CD4-positive, alpha-beta T cell treated with Interleukin-4 for 4 hours (primary cell): ENCODE data around the gene CLSTN1.

Experiments used
- DNase-seq: peaks from one replicate; pipeline ENCODE4 v3.0.0-alpha.2; 2020

Gene CLSTN1

GRCh38 chr1:9823943-9824701 lies at the start of gene CLSTN1:
CLSTN1 (minus strand) TSS chr1:9823965; CDS start chr1:9823733, 232 bp downstream.
- peak; percentile 92 for DNase-seq

- no peak for DNase-seq
Observed at GRCh38 chr1:9873385-9873784, 49.6 kb upstream of the CLSTN1 start.

GRCh38 chr1:9872430-9873165 lies 48.8 kb upstream of the CLSTN1 start:
- DNase-seq, result no peak

- no peak for DNase-seq
Observed at GRCh38 chr1:9871707-9872425, 48.1 kb upstream of the CLSTN1 start.

GRCh38 chr1:9871021-9871420 lies 47.3 kb upstream of the CLSTN1 start:
- no peak for DNase-seq

GRCh38 chr1:9870572-9870971 lies 46.8 kb upstream of the CLSTN1 start:
- no peak for DNase-seq

- no peak for DNase-seq
Observed at GRCh38 chr1:9869831-9870251, 46.1 kb upstream of the CLSTN1 start.

- no peak for DNase-seq
Observed at GRCh38 chr1:9868244-9868590, 44.5 kb upstream of the CLSTN1 start.

GRCh38 chr1:9867408-9868243 lies 43.9 kb upstream of the CLSTN1 start:
- peak; percentile 81 for DNase-seq

GRCh38 chr1:9866836-9867235 lies 43.1 kb upstream of the CLSTN1 start:
- no peak for DNase-seq

- no peak for DNase-seq
Observed at GRCh38 chr1:9865724-9866123, 42.0 kb upstream of the CLSTN1 start.

- no peak for DNase-seq
Observed at GRCh38 chr1:9863371-9863770, 39.6 kb upstream of the CLSTN1 start.

- no peak for DNase-seq
Observed at GRCh38 chr1:9861360-9861759, 37.6 kb upstream of the CLSTN1 start.

GRCh38 chr1:9860887-9861286 lies 37.1 kb upstream of the CLSTN1 start:
- DNase-seq, result no peak

- DNase-seq, result no peak
Observed at GRCh38 chr1:9859281-9860014, 35.7 kb upstream of the CLSTN1 start.

GRCh38 chr1:9858293-9859035 lies 34.7 kb upstream of the CLSTN1 start:
- DNase-seq, result no peak

- no peak for DNase-seq
Observed at GRCh38 chr1:9855186-9855585, 31.4 kb upstream of the CLSTN1 start.

- DNase-seq, result no peak
Observed at GRCh38 chr1:9853249-9853595, 29.5 kb upstream of the CLSTN1 start.

GRCh38 chr1:9852410-9853248 lies 28.9 kb upstream of the CLSTN1 start:
- no peak for DNase-seq

- no peak for DNase-seq
Observed at GRCh38 chr1:9852004-9852403, 28.2 kb upstream of the CLSTN1 start.
